H1 (cell line): ENCODE results near the gene C16orf90.

Source experiments
- CEBPB ChIP-seq: IDR thresholded peaks from 2 replicates; pipeline ENCODE4 v1.6.1; 2012; ENCODE audit warnings: low read depth, low read length
- CTCF ChIP-seq, 3 experiments: IDR thresholded peaks; 1 replicate in 2 of 3; 2 replicates in 1 of 3; pipeline versions ENCODE4 v1.5.1 to v1.6.1; 2011; ENCODE audit warnings: low read length in 3 of 3, mild to moderate bottlenecking in 3 of 3, inconsistent platforms in 2 of 3, low read depth in 1 of 3, moderate library complexity in 1 of 3; ENCODE audit not compliant: insufficient read depth in 1 of 3; ENCODE audit errors: control extremely low read depth in 1 of 3
- MAFK ChIP-seq: IDR thresholded peaks from 2 replicates; pipeline ENCODE4 v1.6.1; 2012; ENCODE audit warnings: low read depth, mild to moderate bottlenecking, improper control_type of control experiment, low read length
- NRF1 ChIP-seq: IDR thresholded peaks from 2 replicates; pipeline ENCODE4 v1.6.1; 2011; ENCODE audit warnings: mild to moderate bottlenecking, low read depth, low read length, improper control_type of control experiment
- POLR2A ChIP-seq, 2 experiments: IDR thresholded peaks; 1 replicate in 1 of 2; 2 replicates in 1 of 2; pipeline ENCODE4 v1.6.1; 2011; ENCODE audit warnings: low read depth in 2 of 2, low read length in 2 of 2, mild to moderate bottlenecking in 2 of 2; ENCODE audit errors: control extremely low read depth in 1 of 2
- SRF ChIP-seq: IDR thresholded peaks from 2 replicates; pipeline ENCODE4 v1.6.1; 2011; ENCODE audit warnings: mild to moderate bottlenecking, low read depth, low read length, moderate library complexity
- YY1 ChIP-seq: IDR thresholded peaks from 2 replicates; pipeline ENCODE4 v1.6.1; 2011; ENCODE audit warnings: low read depth, mild to moderate bottlenecking, low read length
- TF ChIP-seq, protein P1 (sequence below): IDR thresholded peaks from 2 replicates; pipeline ENCODE4 v1.6.1; 2011; ENCODE audit warnings: low read depth, mild to moderate bottlenecking, low read length; ENCODE audit not compliant: insufficient read depth

GRCh38 chr16:3498988-3499387 lies 3.7 kb upstream of the C16orf90 start:
- TF ChIP-seq CTCF (IDR thresholded peaks at IDR 0.05; ENCODE audit: control extremely low read depth in 1 of 3, insufficient read depth in 1 of 3, low read depth in 1 of 3, low read length in 3 of 3) (no peak), CEBPB (no peak), POLR2A (IDR thresholded peaks at IDR 0.05; ENCODE audit: control extremely low read depth in 1 of 2, low read depth in 2 of 2, low read length in 2 of 2) (no peak), MAFK (no peak), NRF1 (no peak), SRF (no peak), YY1 (no peak)
- TF ChIP-seq, protein P1, sequence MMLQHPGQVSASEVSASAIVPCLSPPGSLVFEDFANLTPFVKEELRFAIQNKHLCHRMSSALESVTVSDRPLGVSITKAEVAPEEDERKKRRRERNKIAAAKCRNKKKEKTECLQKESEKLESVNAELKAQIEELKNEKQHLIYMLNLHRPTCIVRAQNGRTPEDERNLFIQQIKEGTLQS: no peak
